HepG2 (cell line): ENCODE measurements around the gene RIMOC1. TPM values are rescaled to one million over a fixed set of nuclear protein-coding genes. Genes with fewer than 3 reads are reported as not detected.

Source experiments
- AFF4 ChIP-seq: sonication (generic); formaldehyde crosslinking; IDR thresholded peaks from 2 replicates; pipeline ENCODE4 v1.4.0; 2020; ENCODE audit warnings: missing genetic modification reagents
- ATRX ChIP-seq: sonication (generic); formaldehyde crosslinking; IDR thresholded peaks from 2 replicates; pipeline ENCODE4 v1.4.0; 2020; ENCODE audit warnings: missing genetic modification reagents, borderline replicate concordance
- CSRNP2 ChIP-seq: sonication (generic); formaldehyde crosslinking; conservative IDR thresholded peaks from 2 replicates; pipeline ENCODE4 v1.8.0; 2022; ENCODE audit warnings: low read depth, missing genetic modification reagents
- FOXP1 ChIP-seq, 2 experiments: fragments of 450-650 bp in 1 of 2; IDR thresholded peaks; 2 replicates each; pipeline ENCODE4 v1.6.1; 2017 to 2018; ENCODE audit warnings: antibody characterized with exemption in 1 of 2
- KLF16 ChIP-seq, 2 experiments: sonication (generic) in 1 of 2; formaldehyde crosslinking in 1 of 2; IDR thresholded peaks; 2 replicates each; pipeline versions ENCODE4 v1.6.1 to v1.8.0; 2016 to 2023; ENCODE audit warnings: missing genetic modification reagents in 2 of 2, missing compliant biosample characterization in 1 of 2
- MNT ChIP-seq: fragments of 450-650 bp; IDR thresholded peaks from 2 replicates; pipeline ENCODE4 v1.6.1; 2016
- POLR2G ChIP-seq: fragments of 200-400 bp; formaldehyde crosslinking; IDR thresholded peaks from 2 replicates; pipeline ENCODE4 v1.6.1; 2018; ENCODE audit warnings: mild to moderate bottlenecking, low read depth, low read length, moderate library complexity
- RNF219 ChIP-seq: sonication (generic); formaldehyde crosslinking; IDR thresholded peaks from 2 replicates; pipeline ENCODE4 v1.5.0; 2020; ENCODE audit warnings: mild to moderate bottlenecking, missing genetic modification reagents
- SOX13 ChIP-seq, 3 experiments: fragments of 450-650 bp in 1 of 3; sonication (generic) in 1 of 3; formaldehyde crosslinking in 1 of 3; IDR thresholded peaks in 2 of 3; conservative IDR thresholded peaks in 1 of 3; 2 replicates each; pipeline versions ENCODE4 v1.5.0 to v1.6.1; 2016 to 2020; ENCODE audit warnings: antibody characterized with exemption in 1 of 3, mild to moderate bottlenecking in 1 of 3, missing compliant biosample characterization in 1 of 3, missing genetic modification reagents in 1 of 3, moderate library complexity in 1 of 3
- ZKSCAN1 ChIP-seq: fragments of 150-350 bp; IDR thresholded peaks from 2 replicates; pipeline ENCODE4 v1.6.1; 2014; ENCODE audit warnings: low read length
- ZNF180 ChIP-seq: sonication (generic); formaldehyde crosslinking; IDR thresholded peaks from 2 replicates; pipeline ENCODE4 v1.4.0; 2020; ENCODE audit warnings: low read depth, missing genetic modification reagents, borderline replicate concordance
- ZNF230 ChIP-seq: sonication (generic); formaldehyde crosslinking; IDR thresholded peaks from 2 replicates; pipeline ENCODE4 v1.4.0; 2020; ENCODE audit warnings: mild to moderate bottlenecking, missing genetic modification reagents
- ZNF414 ChIP-seq: sonication (generic); formaldehyde crosslinking; IDR thresholded peaks from 2 replicates; pipeline ENCODE4 v1.5.0; 2020; ENCODE audit warnings: missing genetic modification reagents
- ZNF468 ChIP-seq: sonication (generic); formaldehyde crosslinking; IDR thresholded peaks from 2 replicates; pipeline ENCODE4 v1.8.0; 2022; ENCODE audit warnings: mild to moderate bottlenecking, moderate library complexity, missing genetic modification reagents
- ZNF660 ChIP-seq: sonication (generic); formaldehyde crosslinking; IDR thresholded peaks from 2 replicates; pipeline ENCODE4 v1.5.1; 2020; ENCODE audit warnings: mild to moderate bottlenecking, low read depth, missing genetic modification reagents, borderline replicate concordance
- ZNF709 ChIP-seq: sonication (generic); formaldehyde crosslinking; IDR thresholded peaks from 2 replicates; pipeline ENCODE4 v1.5.0; 2020; ENCODE audit warnings: mild to moderate bottlenecking, missing genetic modification reagents
- ZNF747 ChIP-seq: sonication (generic); formaldehyde crosslinking; IDR thresholded peaks from 2 replicates; pipeline ENCODE4 v1.8.1; 2023; ENCODE audit warnings: missing genetic modification reagents, mild to moderate bottlenecking, borderline replicate concordance
- polyA plus RNA-seq, 8 experiments: library from polyadenylated mRNA; depleted of rRNA in 3 of 8; stranded (reverse) in 7 of 8; unstranded in 1 of 8; fragments of >200 nt; fragmentation: Illumina TruSeq in 4 of 8; extraction: Trizol in 4 of 8; gene quantifications; 2 replicates each; pipeline versions ENCODE4 v1.2.1 to v1.2.3, GENCODE V29; 2011 to 2016; ENCODE audit warnings: low read depth in 4 of 8, missing spikeins in 1 of 8, mixed read lengths in 1 of 8; ENCODE audit not compliant: insufficient read depth in 1 of 8
- total RNA-seq, 5 experiments: library from RNA; depleted of rRNA; stranded (reverse); fragments of >200 nt; fragmentation: Illumina TruSeq; extraction: Trizol; gene quantifications; 2 replicates each; pipeline ENCODE4 v1.2.3, GENCODE V29; 2016; ENCODE audit warnings: low read depth in 1 of 5

The RIMOC1 gene
- total and polyA plus RNA-seq, 2 of the 13 experiments (the other 11 are each of a cell fraction or from before 2014, with no cell fraction given): 16.3 to 16.9 TPM

GRCh38 chr5:41924872-41925554 is 20.9 kb downstream of the RIMOC1 start, which contains the start of gene FBXO4 (continued):
- TF ChIP-seq RNF219 (CRISPR knock-in tag) (no peak), CSRNP2 (CRISPR knock-in tag) (no peak), ZNF660 (no peak), AFF4 (peak; percentile 77), MNT (no peak), ZNF747 (CRISPR knock-in tag) (peak; percentile 25; the same call in 1 of the 2 replicates), ATRX (no peak), ZNF709 (CRISPR knock-in tag) (peak; percentile 87; the same call in 1 of the 2 replicates), FOXP1 (IDR thresholded peaks at IDR 0.05) (no peak), FOXP1 (CRISPR knock-in tag; IDR thresholded peaks at IDR 0.05) (peak; percentile 41; the same call in 1 of the 2 replicates), ZNF230 (CRISPR knock-in tag) (0 out of 2 replicates have a peak, but pooled peaks have one; percentile 49), KLF16 (CRISPR knock-in tag; IDR thresholded peaks at IDR 0.05) (peak in 1 of 2 experiments; percentile 89; a peak in 2 of 4 replicates), ZNF468 (CRISPR knock-in tag) (no peak), POLR2G (peak; percentile 88), SOX13 (IDR thresholded peaks at IDR 0.05) (no peak), SOX13 (CRISPR knock-in tag; conservative IDR thresholded peaks at IDR 0.05 in 1 of 2, IDR thresholded peaks at IDR 0.05 in 1 of 2) (peak in 1 of 2 experiments; percentile 63; a peak in 2 of 4 replicates), ZKSCAN1 (peak; percentile 47; the same call in 1 of the 2 replicates), ZNF414 (CRISPR knock-in tag) (peak; percentile 80; the same call in 1 of the 2 replicates), ZNF180 (CRISPR knock-in tag) (no peak)
